DMS 273 (cell line): Measurements from ENCODE around the gene WDR18.
A peak's percentile ranks its signal among the peaks of the same experiment; 100 is the strongest.

Experiments used
- DNase-seq: peaks from one replicate; lab custom pipeline; 2025; ENCODE audit not compliant: unreplicated experiment; lab: John Stamatoyannopoulos, UW

WDR18 gene

GRCh38 chr19:1006711-1007398, 22.7 kb downstream of the WDR18 start:
- DNase-seq = peak; percentile 59

- DNase-seq = no peak
Observed at GRCh38 chr19:1007399-1008251, 23.5 kb downstream of the WDR18 start.

- no peak for DNase-seq
Observed at GRCh38 chr19:1008268-1009040, 24.3 kb downstream of the WDR18 start.

GRCh38 chr19:1009041-1009980, 25.2 kb downstream of the WDR18 start:
- DNase-seq = no peak

GRCh38 chr19:1009981-1010538, 25.9 kb downstream of the WDR18 start:
- no peak for DNase-seq

GRCh38 chr19:1010586-1011510, 26.7 kb downstream of the WDR18 start:
- no peak for DNase-seq

GRCh38 chr19:1011831-1012333, 27.7 kb downstream of the WDR18 start:
- DNase-seq = no peak

- no peak for DNase-seq
Observed at GRCh38 chr19:1012334-1012733, 28.2 kb downstream of the WDR18 start.

GRCh38 chr19:1013218-1013617, 29.1 kb downstream of the WDR18 start:
- DNase-seq = no peak

GRCh38 chr19:1014161-1015060, 30.3 kb downstream of the WDR18 start:
- DNase-seq = no peak

GRCh38 chr19:1015061-1015781, 31.1 kb downstream of the WDR18 start:
- no peak for DNase-seq

GRCh38 chr19:1015782-1016646, 31.9 kb downstream of the WDR18 start:
- DNase-seq = no peak

GRCh38 chr19:1016647-1017114, 32.5 kb downstream of the WDR18 start:
- no peak for DNase-seq

GRCh38 chr19:1017115-1017905, 33.2 kb downstream of the WDR18 start:
- no peak for DNase-seq

- DNase-seq = no peak
Observed at GRCh38 chr19:1017906-1018305, 33.8 kb downstream of the WDR18 start.
